Lower leg skin (tissue), 3 donors: Measurements from ENCODE around the gene RRP36.

ENCODE experiments used
- POLR2A ChIP-seq, 2 donors: fragments of 450-650 bp; IDR thresholded peaks; one replicate each; pipeline ENCODE4 v1.6.1; 2016 to 2017; ENCODE audit warnings: antibody characterized with exemption in 2 of 2, mild to moderate bottlenecking in 1 of 2, moderate library complexity in 1 of 2
- TF ChIP-seq, protein P1 (sequence below), 3 donors: fragments of 450-650 bp; IDR thresholded peaks; one replicate each; pipeline ENCODE4 v1.5.1; 2016; ENCODE audit warnings: antibody characterized with exemption in 3 of 3, mild to moderate bottlenecking in 3 of 3, moderate library complexity in 2 of 3

DNA sequence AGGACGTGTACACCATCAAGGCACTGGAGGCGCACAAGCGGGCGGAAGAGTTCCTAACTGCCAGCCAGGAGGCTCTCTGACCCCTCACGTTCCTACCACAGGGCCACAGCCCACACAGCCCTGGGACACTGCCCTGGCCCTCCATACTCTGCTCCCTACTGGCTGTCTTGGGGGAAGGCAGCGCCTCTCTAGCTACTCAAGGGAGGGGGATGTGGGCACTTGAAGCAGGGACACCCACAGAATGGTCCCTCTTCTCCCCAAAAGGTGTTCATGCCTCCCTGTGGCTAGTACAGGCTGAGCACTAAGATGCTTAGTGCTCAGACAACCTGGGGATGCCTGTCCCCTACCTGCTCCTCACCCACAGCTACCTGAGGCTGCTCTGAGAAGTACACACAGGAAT lies 10.2 kb upstream of the RRP36 start:
- TF ChIP-seq, protein P1, sequence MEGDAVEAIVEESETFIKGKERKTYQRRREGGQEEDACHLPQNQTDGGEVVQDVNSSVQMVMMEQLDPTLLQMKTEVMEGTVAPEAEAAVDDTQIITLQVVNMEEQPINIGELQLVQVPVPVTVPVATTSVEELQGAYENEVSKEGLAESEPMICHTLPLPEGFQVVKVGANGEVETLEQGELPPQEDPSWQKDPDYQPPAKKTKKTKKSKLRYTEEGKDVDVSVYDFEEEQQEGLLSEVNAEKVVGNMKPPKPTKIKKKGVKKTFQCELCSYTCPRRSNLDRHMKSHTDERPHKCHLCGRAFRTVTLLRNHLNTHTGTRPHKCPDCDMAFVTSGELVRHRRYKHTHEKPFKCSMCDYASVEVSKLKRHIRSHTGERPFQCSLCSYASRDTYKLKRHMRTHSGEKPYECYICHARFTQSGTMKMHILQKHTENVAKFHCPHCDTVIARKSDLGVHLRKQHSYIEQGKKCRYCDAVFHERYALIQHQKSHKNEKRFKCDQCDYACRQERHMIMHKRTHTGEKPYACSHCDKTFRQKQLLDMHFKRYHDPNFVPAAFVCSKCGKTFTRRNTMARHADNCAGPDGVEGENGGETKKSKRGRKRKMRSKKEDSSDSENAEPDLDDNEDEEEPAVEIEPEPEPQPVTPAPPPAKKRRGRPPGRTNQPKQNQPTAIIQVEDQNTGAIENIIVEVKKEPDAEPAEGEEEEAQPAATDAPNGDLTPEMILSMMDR (IDR thresholded peaks at IDR 0.05): no peak
- TF ChIP-seq POLR2A (IDR thresholded peaks at IDR 0.05): no peak
